DOHH2 (cell line): ENCODE measurements around the gene MED29.

Source experiments
- EZH2phosphoT487 ChIP-seq: fragments of 200-600 bp; sonication (generic); IDR thresholded peaks from 2 replicates; pipeline ENCODE4 v1.6.1; 2017; ENCODE audit warnings: borderline replicate concordance, mild to moderate bottlenecking, antibody characterized with exemption, low read length, moderate library complexity, mixed read lengths
- TF ChIP-seq, protein P1 (sequence below): fragments of 200-600 bp; sonication (generic); IDR thresholded peaks from one replicate; pipeline ENCODE4 v1.5.1; 2014; ENCODE audit warnings: antibody characterized with exemption, mild to moderate bottlenecking, low read depth, low read length; ENCODE audit not compliant: poor library complexity, severe bottlenecking

DNA sequence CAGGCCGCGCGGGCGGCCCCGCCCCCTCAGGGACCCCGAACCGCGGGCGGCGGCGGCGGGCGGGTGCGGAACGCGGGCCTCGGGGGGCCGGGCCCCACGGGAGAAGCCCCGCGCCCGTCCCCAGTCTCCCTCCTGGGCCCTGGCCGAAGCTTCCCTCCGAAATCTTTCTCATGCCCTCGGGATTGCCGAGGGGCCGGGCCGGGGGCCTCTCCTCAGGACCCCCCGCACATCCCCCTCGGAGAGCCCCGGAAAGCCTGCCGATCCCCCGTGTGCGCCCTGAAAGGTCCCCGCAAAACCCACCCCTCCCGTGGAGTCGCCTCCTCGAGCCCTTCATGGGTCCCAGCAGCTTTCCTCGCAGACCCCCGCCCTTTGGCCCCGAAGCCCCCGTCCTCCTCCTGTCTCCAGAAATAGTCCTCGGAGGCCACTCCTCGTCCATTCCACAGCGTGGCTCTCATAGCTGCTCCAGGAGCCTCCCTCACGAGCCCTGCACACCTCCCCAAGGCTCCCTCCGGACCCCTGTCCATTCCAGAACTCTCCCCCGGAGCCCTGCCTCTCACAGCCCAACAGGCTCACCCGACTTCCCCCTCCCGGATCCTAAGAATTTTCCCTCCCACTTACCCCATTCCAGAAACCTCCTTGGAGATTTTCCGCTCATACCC is 48.4 kb upstream of the MED29 start:
- TF ChIP-seq, protein P1, sequence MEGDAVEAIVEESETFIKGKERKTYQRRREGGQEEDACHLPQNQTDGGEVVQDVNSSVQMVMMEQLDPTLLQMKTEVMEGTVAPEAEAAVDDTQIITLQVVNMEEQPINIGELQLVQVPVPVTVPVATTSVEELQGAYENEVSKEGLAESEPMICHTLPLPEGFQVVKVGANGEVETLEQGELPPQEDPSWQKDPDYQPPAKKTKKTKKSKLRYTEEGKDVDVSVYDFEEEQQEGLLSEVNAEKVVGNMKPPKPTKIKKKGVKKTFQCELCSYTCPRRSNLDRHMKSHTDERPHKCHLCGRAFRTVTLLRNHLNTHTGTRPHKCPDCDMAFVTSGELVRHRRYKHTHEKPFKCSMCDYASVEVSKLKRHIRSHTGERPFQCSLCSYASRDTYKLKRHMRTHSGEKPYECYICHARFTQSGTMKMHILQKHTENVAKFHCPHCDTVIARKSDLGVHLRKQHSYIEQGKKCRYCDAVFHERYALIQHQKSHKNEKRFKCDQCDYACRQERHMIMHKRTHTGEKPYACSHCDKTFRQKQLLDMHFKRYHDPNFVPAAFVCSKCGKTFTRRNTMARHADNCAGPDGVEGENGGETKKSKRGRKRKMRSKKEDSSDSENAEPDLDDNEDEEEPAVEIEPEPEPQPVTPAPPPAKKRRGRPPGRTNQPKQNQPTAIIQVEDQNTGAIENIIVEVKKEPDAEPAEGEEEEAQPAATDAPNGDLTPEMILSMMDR = no peak
- no peak for TF ChIP-seq EZH2phosphoT487
